Measurements from ENCODE around the gene AOC2. TPM values are rescaled to one million over a fixed set of nuclear protein-coding genes. Genes with fewer than 3 reads are reported as not detected.

AOC2 gene
- total and polyA plus RNA-seq, 2 of the 13 experiments (the other 11 are each of a cell fraction or from before 2014, with no cell fraction given): 1.2 to 3.3 TPM

- no peak for TF ChIP-seq RERE (CRISPR knock-in tag; IDR thresholded peaks at IDR 0.05; ENCODE audit: low read depth)
- TF ChIP-seq ZNF570 (CRISPR knock-in tag; IDR thresholded peaks at IDR 0.05; ENCODE audit: borderline replicate concordance): no peak
- TF ChIP-seq ZNF777 (CRISPR knock-in tag; IDR thresholded peaks at IDR 0.05): no peak
- TF ChIP-seq ELF4 (CRISPR knock-in tag; IDR thresholded peaks at IDR 0.05; ENCODE audit: borderline replicate concordance): no peak
- TF ChIP-seq BRCA1 (CRISPR knock-in tag; IDR thresholded peaks at IDR 0.05): peak; percentile 91
- no peak for TF ChIP-seq CC2D1A (CRISPR knock-in tag; IDR thresholded peaks at IDR 0.05)
- TF ChIP-seq IKZF5 (CRISPR knock-in tag; IDR thresholded peaks at IDR 0.05): peak; percentile 65
- peak; percentile 40; the same call in 1 of the 2 replicates for TF ChIP-seq MEIS2 (CRISPR knock-in tag; IDR thresholded peaks at IDR 0.05)
- TF ChIP-seq ZNF770 (CRISPR knock-in tag; IDR thresholded peaks at IDR 0.05): peak; percentile 28; the same call in 1 of the 2 replicates
- TF ChIP-seq MTERF4 (CRISPR knock-in tag; IDR thresholded peaks at IDR 0.05): no peak
- TF ChIP-seq PITX1 (CRISPR knock-in tag; IDR thresholded peaks at IDR 0.05): peak; percentile 87
- TF ChIP-seq ZNF207 (IDR thresholded peaks at IDR 0.05; ENCODE audit: borderline replicate concordance): no peak
- TF ChIP-seq NBN (conservative IDR thresholded peaks at IDR 0.05): no peak
- TF ChIP-seq ZNF296 (CRISPR knock-in tag; conservative IDR thresholded peaks at IDR 0.05): no peak
- TF ChIP-seq ZNF841 (CRISPR knock-in tag; IDR thresholded peaks at IDR 0.05; ENCODE audit: borderline replicate concordance): no peak
- no peak for TF ChIP-seq ZNF326 (CRISPR knock-in tag; IDR thresholded peaks at IDR 0.05; ENCODE audit: borderline replicate concordance)
- no peak for TF ChIP-seq ZNF562 (CRISPR knock-in tag; IDR thresholded peaks at IDR 0.05; ENCODE audit: borderline replicate concordance)
- peak; percentile 70 for TF ChIP-seq ARNTL (CRISPR knock-in tag; IDR thresholded peaks at IDR 0.05)
- TF ChIP-seq ELF1 (CRISPR knock-in tag; IDR thresholded peaks at IDR 0.05): peak; percentile 70
- no peak for TF ChIP-seq ZNF101 (CRISPR knock-in tag; IDR thresholded peaks at IDR 0.05; ENCODE audit: borderline replicate concordance, low read depth)
- TF ChIP-seq MAFK (conservative IDR thresholded peaks at IDR 0.05 in 1 of 2, IDR thresholded peaks at IDR 0.05 in 1 of 2; ENCODE audit: low read length in 2 of 2): no peak
Measured at GRCh38 chr17:42853968-42854790, 9.8 kb downstream of the AOC2 start (continued).

Data from HepG2 (cell line).